Suppressor macrophage treated with lipopolysaccharide for 1 hour (primary cell): ENCODE measurements around the gene GPR148.
A peak's percentile ranks its signal among the peaks of the same experiment; 100 is the strongest.
"Not testable (repeated sequence)": the region's sequence is repeated elsewhere in the genome, so short reads cannot be mapped to it uniquely, and the experiment has no call there.

Source experiments
- DNase-seq, 3 donors: peaks; one replicate each; pipeline ENCODE4 v3.0.0-alpha.2; 2020 to 2022

The GPR148 gene, protein sequence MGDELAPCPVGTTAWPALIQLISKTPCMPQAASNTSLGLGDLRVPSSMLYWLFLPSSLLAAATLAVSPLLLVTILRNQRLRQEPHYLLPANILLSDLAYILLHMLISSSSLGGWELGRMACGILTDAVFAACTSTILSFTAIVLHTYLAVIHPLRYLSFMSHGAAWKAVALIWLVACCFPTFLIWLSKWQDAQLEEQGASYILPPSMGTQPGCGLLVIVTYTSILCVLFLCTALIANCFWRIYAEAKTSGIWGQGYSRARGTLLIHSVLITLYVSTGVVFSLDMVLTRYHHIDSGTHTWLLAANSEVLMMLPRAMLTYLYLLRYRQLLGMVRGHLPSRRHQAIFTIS

GRCh38 chr2:130728549-130729316 is at the start of gene GPR148:
Gene GPR148, plus strand, starts transcription at chr2:130729070. Its CDS starts 82 bp downstream, at chr2:130729152.
- no peak for DNase-seq

DNA sequence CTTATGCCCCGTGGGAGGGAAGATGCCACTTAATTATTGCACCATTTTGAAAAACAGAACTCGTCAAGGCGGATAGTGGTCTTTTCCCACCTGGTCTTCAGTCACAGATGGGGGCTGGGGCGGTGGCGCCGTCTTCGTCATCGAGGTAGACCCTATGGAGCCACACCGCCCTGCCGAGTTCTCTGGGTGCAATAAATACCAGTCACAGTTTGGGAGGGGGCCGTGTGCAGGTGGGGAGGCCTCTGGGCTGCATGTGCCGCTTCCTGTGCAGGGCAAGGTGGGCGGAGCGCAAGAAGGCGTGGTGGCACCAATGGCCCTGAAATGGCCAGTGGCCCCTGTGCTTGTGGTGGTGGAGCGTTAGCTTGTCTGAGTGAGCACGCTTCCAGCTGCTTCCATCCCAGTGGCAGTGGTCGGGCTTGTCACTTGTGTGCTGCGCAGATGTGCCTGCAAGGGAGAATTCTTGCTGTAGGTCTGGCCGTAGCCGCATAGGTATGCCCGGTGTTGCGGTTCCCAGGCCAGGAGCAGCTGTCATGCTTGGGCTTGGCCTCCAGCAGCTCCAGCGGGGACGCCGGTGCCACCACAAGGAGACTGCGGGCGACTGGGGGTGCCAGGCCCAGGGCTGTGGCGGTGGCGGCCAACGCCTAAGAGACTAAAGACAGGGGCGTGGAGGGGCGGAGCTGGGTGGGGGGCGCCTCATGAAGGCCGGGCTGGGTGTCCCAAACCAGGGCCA is 36.7 kb upstream of the GPR148 start:
- DNase-seq: not testable (repeated sequence)

GRCh38 chr2:130693474-130693873 is 35.4 kb upstream of the GPR148 start:
- peak; percentile 0 to 22 (median 16) for DNase-seq

- DNase-seq: not testable (repeated sequence)
Observed at GRCh38 chr2:130703250-130703649, 25.6 kb upstream of the GPR148 start.

- not testable (repeated sequence) for DNase-seq
Observed at GRCh38 chr2:130714795-130715194, 14.1 kb upstream of the GPR148 start.

- no peak for DNase-seq
Observed at GRCh38 chr2:130720036-130720435, 8.8 kb upstream of the GPR148 start.

DNA sequence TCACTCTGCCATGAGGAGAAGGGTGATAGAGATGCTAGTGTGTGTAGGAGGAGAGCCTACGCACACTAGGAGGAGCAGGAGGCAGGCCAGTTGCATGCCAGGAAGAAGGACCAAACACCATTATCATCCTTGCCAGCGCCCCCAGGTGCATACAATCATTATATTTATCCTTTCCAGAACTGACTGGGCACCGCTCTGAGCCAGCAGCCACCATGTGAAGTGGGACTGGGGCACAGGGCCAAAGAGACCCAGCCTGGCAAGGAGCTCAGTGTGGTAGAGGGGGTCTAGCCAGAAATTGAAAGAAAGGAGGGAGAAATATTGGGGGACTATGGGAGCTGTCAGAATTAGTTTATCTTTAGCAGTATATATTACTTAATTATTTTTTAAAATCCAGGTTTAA is 8.3 kb upstream of the GPR148 start:
- no peak for DNase-seq

GRCh38 chr2:130724455-130724854 is 4.4 kb upstream of the GPR148 start:
- no peak for DNase-seq

GRCh38 chr2:130726614-130727180 is 2.2 kb upstream of the GPR148 start:
- peak in 1 of 3 donors; percentile 2 for DNase-seq

GRCh38 chr2:130727286-130727924 is 1.5 kb upstream of the GPR148 start:
- peak; percentile 71 to 83 (median 76) for DNase-seq

GRCh38 chr2:130728007-130728454 is 839 bp upstream of the GPR148 start:
- DNase-seq: peak in 1 of 3 donors; percentile 10

GRCh38 chr2:130729322-130730299 is 741 bp downstream of the GPR148 start:
- DNase-seq: no peak

- DNase-seq: not testable (repeated sequence)
Observed at GRCh38 chr2:130732257-130732656, 3.4 kb downstream of the GPR148 start.

- no peak for DNase-seq
Observed at GRCh38 chr2:130735200-130735599, 6.3 kb downstream of the GPR148 start.

DNA sequence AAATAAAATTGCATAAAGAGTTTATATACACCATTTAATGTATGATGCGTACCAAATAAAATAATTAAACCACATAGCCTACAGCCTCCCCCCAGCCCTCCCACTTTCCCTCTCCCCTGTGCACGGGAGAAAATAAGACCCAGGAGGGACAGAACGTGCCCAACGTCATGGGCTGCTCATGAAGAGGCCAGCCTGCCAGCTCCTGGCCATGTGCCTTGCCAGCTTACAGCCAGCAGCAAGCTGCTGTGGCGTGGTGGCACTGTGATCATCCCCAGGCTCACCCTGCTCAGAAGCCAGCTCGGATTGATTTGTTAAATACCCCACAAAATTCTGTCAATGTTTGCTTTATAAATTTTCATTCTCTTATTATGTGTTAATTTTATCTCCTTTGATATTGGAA is 7.6 kb downstream of the GPR148 start:
- no peak for DNase-seq

DNA sequence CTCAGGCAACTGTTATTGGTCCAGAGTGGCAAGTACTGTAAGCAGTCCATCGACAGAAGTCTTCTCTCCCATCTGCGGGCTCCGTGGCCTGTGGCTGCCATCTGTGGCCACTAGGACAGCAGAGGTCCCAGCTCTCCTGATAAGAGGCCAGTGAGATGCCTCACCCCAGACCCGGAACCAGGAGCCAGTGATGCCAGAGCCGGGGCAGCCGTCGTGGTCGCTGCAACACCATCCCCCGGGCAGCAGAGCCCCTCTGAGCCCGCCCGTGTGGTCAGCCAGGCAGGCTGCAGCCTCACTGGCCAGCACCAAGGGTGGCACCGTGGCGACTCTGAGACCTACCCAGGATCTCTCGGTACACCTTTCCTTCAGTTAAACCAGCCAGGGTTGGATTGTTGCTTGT is 8.7 kb downstream of the GPR148 start:
- no peak for DNase-seq

DNA sequence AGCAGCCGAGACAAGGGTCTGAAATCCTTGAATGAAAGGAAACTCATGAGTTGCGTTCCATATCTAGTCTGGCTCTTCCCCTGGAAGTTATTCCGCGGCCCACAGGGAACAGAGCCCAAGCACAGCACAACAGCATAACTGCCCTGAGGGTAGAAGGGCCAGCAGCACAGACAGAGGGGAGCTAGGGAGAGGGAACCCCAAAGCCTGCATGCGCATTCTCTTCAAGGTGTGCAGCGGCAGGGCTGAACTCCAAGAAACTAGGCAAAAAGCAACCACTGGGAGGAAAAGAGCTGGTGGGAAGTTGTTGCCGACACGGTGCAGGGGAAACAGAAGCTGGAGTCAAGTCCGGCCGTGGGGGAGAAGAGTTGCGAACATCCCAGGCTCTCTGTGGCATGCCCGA is 11.8 kb downstream of the GPR148 start:
- DNase-seq: no peak

DNA sequence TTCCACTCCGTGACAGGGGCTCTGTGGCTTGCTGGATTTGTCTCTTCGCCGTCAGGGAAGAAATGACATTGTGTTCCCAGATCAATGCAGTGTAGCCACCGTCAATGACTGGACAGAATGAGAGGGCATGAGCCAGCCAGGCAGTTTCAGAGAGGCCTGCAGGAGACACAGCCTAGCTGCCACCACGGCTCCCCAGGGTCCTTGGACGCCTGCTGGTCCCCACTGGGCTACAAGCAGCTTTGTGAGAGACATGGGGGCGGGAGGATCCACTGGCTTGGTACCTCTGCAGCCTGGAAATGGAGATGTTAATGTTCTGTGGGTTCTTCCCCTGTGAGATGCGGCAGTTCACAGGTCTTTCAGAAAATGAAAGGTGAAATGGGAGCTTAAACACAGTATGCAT is 14.4 kb downstream of the GPR148 start:
- DNase-seq: no peak

- DNase-seq: no peak
Observed at GRCh38 chr2:130744287-130745117, 15.6 kb downstream of the GPR148 start.

- DNase-seq: no peak
Observed at GRCh38 chr2:130749078-130749477, 20.2 kb downstream of the GPR148 start.
